Cortex of kidney (tissue), 1 donor: ENCODE data around the gene XYLT1.

Source experiments
- DNase-seq: peaks from one replicate; lab custom pipeline; 2025; lab: John Stamatoyannopoulos, UW

The XYLT1 gene

DNA sequence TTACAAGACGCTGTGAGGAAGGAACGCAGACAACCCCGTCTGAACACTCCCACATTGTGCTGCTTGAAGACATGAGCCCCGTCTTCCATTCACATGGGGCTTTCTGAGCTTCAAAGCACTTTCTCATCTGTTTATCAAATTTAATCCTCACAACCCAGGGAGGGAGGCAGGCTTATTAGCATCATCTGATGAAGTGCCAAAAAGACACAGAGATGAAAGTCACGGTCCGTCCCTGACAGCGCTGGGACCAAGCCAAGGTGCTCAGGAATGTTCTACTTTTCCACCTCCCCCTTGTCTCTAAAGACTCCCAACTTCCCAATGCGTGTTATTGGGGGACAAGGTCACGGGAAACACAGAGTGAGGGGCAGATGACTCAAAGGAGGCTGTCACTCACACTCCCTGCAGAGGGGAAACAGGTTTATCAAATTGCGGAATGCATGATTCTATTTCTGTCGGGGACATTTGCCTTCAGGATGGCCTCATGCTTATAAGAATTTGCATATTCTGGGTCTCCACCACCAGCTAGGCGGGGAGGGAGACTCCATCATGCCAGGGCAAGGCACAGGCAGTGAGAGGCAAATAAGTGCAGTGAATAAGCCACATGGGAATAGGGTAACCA, 10.7 kb downstream of the XYLT1 start:
- no peak for DNase-seq

DNA sequence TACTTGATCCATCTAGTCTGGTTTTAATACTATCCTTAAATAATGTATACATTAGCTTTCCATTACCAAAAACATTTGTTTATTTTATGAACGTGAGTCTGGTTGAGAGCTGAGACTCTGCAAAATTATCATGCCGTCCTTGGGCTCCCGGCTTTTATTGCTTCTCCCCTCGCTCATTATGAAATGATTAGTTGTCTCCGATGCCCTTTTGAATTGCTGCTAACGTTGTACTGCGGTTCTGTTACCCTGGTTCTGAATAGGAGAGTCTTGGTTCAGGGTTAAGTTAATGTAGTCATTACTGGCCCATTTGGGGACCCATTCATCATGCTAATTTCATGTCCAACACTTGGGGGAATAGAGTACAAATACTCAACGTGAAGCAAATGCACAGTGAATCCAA, 12.8 kb downstream of the XYLT1 start:
- DNase-seq = no peak

GRCh38 chr16:17457513-17457912, 13.2 kb downstream of the XYLT1 start:
- no peak for DNase-seq

GRCh38 chr16:17454162-17454730, 16.5 kb downstream of the XYLT1 start:
- no peak for DNase-seq

DNA sequence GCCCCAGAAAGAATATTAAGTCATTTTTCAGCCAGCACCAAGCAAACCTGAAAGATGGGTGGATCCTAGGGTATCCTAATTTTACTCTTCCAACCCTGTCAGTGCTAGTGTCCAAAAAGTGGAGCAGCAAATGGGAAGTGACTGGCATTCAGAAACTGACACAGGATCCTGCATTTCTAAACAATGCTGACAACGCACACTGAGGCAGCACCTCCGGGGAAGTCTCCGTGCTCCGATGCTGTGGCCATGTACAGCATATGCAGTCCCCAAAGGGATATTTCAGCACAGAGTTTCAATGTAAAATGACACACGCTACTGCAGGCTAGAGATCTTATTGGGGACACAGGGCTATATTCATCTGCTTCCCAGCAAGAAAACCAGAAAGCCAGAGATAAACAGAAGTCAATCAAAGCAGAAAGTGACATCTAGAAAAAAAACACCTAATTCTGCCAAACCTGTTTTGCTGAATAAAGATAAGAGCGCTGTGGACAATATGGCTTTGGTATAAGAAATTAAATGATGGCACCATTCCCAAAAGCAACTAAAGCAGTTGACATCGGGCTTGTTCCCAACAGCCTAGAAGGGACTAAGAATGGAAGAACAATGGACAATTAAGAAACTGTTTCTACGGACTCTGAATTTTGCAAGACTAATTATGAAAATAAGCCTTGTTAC, 17.3 kb downstream of the XYLT1 start:
- no peak for DNase-seq

- no peak for DNase-seq
Measured at GRCh38 chr16:17452922-17453321, 17.8 kb downstream of the XYLT1 start.

DNA sequence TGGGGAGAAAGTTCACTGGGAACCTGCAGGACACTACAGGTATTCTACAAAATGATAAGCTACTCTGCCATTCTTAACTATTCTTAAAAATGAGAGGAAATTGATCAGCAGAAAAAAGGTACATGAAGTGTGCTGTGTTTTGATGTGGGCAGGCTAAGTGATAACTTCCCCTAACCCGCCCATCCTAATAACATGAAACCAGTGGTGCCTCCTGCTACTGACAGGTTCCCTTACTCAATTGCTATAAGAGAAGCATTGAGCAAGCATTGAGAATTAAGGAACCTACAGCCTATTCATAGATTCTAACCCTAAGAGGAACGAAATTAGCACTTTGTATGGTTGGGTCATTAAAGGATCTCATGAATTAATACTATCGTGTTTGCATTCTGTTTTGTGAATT, 18.9 kb downstream of the XYLT1 start:
- no peak for DNase-seq

DNA sequence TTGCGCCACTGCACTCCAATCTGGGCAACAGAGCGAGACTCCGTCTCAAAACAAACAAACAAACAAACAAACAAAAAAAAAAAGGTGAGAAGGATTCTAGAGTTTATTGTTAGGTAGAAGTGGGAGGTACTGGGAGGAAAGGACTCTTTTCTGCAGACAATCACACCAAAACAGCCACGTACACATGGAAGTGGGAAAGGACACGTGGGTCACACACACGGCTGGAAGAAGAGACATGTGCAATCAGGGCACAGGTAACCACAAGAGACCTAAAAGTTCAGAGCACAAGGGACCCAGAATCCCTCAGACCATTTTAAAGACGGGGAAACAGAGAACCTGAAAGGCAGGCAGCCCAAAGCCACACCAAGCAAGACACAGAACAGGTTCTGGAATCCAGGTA, 20.5 kb downstream of the XYLT1 start:
- DNase-seq = no peak

DNA sequence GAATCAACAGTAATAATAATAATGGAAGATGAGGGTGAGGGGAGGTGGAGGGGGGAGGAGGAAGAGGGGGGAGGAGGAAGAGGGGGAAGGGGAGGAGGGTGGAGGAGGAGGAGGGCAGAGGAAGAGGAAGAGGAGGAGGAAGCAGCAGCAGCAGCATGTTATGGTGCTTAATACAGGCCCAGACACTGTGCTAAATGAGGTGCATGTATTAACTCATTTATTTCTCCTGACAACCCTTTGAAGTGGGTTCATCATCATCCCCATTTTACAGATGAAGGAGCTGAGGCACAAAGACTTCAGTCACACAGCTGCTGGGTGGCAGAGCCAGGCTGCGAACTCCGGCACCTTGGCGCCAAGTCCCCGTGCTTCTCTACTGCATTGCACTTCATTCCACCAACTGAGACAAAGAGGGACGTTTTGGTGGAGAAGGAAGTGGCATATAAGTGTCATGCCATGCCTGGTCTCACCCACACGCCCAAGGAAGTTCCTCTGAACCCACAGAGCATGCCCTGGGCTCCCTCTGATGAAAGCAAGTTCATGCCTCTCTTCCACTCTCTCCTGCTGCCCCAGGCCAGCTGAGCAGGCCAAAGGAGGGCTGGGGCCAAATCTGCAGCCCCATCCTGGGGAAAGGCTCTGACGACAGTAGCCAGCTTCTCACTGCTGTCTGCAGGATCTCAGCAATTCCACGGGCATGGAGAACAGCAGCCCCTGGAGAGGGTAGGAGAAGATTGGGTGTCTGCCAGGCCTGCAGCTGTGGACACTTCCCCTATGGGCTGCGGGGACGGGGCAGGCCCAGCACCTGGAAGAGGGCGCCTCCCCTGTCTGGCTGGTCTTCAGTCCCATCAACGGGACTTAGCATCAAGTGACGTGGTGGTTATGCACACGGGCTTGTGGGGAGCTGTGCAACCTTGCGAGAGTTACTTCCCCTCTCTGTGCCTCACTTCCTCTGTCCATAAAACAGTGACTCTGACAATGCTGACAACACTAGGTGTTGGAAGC, 21.8 kb downstream of the XYLT1 start:
- DNase-seq = no peak

DNA sequence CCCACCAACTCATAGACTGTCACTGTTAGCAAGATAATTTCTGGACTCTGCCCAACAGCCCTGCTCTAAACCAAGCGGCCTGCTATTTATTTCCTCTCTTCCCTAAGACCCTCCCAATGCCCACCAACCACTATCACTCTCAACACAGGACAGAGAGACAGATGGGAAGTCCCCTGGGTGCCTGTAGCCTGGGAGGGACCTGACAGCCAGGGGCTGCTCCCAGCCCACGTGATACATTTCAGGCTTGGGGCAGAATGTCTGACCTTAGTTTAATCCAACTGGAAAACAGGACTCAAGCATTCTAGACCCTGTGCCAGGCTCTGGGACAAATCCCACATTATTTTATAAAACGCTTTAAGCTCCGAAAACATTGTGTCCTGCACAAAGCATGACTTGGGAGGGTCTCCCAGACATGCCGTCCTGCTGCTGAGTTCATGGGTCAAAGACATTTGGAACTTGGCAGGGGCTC, 23.6 kb downstream of the XYLT1 start:
- DNase-seq = no peak

DNA sequence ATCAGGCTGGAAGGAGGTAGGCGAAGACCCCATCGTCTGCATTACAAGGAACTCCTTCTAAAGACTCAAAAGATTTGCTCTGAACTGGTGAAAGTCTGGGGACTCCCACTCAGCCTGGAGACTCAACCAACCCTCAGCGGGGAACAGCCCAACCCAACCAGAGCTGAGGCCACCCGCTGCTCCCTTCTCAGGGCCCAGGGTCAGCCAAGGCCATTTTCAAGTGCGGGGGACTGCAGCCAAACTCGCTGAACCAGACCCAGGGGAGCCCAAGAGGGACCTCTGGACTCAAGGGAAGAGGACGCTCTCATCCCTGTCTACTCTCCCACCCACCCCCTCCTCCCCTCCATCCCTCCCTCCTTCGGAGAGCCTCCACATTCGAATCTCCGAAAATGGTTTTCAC, 24.1 kb downstream of the XYLT1 start:
- DNase-seq = no peak

DNA sequence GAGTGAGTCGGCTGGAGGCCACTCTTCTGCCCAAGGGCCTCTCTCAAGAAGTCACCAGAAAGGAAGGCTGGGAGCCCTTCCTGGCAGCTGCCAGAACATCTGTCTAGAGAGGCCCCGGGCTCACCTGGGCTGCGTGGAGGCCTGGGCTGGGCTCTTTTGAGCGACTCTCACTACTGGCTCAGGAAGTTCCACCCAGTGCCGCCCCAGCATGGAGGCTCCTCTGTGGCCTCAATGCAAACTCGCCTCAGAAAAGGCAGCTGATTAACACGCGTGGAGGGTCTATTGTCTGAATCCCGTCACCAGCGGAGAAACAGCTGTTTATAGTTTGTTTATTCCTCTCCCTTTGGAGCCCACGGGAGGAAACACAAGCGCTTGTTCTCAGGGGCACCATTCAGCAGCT, 25.3 kb downstream of the XYLT1 start:
- DNase-seq = no peak

DNA sequence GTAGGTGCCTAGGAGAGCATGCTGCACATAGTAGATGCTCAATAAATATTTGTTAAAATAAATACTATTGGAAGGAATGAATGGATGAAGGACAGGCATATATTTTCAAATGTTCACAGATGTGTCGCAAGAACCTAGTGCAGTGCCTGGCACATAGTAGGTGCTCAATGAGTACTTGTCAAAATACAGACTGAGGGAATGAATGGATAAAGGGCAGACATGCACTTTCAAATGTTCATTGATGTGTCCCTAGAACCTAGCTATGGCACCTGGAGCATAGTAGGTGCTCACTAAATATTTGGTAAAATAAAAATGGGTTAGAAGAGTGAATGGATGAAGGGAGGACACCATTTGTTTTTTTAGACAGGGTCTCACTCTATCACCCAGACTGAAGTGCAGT, 26.1 kb downstream of the XYLT1 start:
- DNase-seq = no peak

- DNase-seq = no peak
Measured at GRCh38 chr16:17440131-17440530, 30.6 kb downstream of the XYLT1 start.

DNA sequence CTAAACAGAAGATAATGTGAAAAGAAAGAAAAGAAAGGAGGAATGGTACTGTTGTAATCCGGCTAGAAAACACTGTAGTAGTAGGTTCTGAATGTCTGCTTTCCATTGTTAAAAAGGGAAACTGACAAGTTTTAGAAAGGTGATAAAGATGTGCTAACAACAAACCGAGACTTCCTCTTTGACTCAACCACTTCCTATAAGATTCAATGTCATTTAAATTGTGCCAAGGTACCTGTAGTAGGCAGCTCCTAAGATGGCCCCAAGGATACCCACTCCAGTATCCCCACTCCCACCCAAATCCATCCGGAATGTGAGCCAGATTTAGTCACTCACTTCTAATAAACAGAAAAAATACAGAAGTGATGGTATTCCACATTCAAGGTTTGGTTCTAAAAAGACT, 31.2 kb downstream of the XYLT1 start:
- DNase-seq = no peak

DNA sequence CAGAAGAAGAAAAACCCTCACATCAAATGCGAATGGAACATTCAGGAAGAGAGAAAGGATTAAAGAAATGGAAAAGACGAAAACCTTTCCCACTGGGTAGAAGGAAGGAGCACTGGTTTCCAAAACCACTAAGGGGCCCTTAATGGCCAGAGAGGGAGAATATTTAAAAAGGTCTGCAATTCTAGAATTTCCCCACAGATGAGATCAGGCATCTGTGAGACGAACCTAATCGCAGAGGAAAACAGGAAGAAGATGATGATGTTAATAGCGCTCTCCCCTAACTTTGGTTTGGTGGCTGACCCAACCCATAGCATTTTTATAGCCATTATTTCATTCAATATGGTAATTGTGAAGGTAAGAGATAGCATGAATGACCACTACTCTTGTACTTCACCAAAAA, 32.8 kb downstream of the XYLT1 start:
- DNase-seq = no peak

DNA sequence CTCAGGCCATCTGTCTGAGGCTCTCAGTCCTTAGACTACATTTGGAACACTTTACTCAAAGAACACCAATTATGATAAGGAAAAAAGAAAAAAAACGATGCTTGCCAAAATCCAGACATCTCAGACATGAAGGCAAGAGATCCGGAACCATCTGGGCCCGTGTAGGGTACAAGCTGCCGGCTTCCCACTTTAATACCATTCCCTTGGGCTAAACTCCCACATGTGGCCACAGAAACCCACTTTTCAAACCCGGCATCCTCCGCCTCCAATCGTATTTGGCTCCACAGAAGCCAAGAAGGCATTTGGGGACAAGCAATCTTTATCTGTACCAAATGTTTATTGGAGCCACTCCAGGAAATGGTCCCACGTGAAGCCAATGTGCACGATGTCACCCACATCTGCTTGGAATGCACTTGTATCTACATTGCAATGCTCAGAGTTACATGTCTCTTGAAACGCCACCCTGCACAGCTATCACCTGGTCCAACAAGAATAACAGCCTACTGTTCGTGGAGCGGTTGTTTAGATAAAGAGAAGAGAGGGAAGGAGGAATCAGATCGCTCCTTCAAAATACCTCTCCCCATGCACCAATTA, 33.5 kb downstream of the XYLT1 start:
- DNase-seq = no peak

DNA sequence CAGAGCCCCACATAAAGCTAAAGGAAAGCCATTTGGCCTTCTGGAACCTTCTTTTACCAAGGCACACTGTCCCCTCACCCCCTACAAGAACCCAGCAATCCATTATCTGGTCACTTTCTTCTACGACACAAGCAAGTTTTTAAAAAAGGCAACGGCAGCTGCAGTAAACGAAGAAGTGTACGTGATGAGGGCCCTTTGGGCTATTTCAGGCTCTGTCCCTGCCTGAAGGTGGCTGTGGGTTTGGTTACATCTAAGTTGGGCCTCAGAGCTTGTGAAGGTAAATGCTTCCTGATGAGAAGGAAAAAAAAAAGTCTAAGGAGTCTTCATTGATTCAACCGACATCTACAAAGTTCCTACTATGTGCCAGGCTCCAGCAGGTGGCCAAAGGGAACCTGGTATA, 35.4 kb downstream of the XYLT1 start:
- no peak for DNase-seq

DNA sequence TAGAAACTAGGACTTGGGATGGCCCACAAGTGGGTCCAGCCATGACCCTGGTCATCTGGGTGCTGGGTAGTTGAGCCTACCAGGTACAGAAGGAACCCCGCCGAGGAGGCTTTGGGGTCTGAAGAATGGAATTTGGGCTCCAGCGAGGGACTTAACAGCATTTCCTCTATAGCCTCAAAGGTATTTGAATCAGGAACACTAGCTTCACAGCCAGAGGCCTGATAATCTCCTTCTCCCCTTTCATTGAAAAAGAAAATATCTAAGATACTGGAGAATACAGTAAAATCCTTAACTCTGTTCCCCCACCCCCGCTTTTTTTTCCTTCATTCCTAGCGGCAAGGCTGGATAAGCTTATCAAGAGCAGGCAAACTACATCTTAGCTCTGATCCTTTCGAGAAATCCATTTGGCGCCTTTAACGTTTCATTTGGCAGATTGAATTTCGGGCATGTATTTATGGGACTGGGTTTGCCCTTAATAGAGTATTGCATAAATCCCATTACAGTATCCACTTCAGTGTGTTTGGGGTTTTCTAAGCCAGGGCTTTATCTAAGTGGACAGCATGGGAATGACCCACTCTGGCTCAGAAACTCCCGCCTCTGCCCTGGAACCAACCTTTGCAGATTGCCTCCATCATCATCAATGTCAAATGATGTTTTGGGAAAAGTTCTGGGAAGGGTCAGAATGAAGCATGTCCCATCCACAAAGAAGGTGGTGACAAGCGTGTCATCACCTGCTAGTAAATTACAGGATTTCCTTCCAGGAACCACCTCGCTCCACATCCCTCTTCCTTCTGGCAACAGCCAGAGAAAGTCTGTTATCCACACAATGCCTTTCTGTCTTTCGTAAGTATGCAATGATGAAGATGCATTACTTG, 36.9 kb downstream of the XYLT1 start:
- no peak for DNase-seq

- DNase-seq = no peak
Measured at GRCh38 chr16:17432901-17433576, 37.7 kb downstream of the XYLT1 start.
